Right lobe of liver (tissue), 5 donors: ENCODE results near the gene SETD5. TPM values are rescaled to one million over a fixed set of nuclear protein-coding genes. Genes with fewer than 3 reads are reported as not detected.

Experiments
- total RNA-seq, 6 experiments: library from RNA; depleted of rRNA in 2 of 6; stranded (reverse); fragments of >200 nt in 2 of 6; fragmentation: NEBNext Ultra II Directional in 3 of 6; extraction: Animal tissue kit (Norgen Biotek cat#: 25700) in 3 of 6; gene quantifications; one replicate each; pipeline versions ENCODE4 v1.1.0 to v1.2.4, GENCODE V29; 2016 to 2023
- donor health status: DM: no; HTN: no; CAD: no.
- donor health status: DM: no; HTN: no; CAD: no.
- donor health status: DM: no; HTN: yes; CAD: no.
- donor health status: DM: no; HTN: yes; CAD: no.

The SETD5 gene
- total RNA-seq, 6 experiments from 2014 or later: 38.7 to 71.4 (median 52.3) TPM

Other genes starting within 250 kb of the SETD5 start
- gene SRGAP3, start 148.0 kb upstream of the SETD5 start, total RNA-seq: 1 to 10 TPM; 1.8 to 5.2 (median 3.1) TPM
- gene THUMPD3, start 34.6 kb upstream of the SETD5 start, total RNA-seq: 10 to 100 TPM; 19.0 to 23.4 (median 21.2) TPM
- gene LHFPL4, start 156.2 kb downstream of the SETD5 start, total RNA-seq: under 1 TPM in 1 of 6 experiments, not detected in 5; 0.07 TPM